NB4 (cell line): Measurements from ENCODE around the gene ERFL.

ENCODE experiments used
- DNase-seq: peaks from one replicate; pipeline ENCODE4 v3.0.0; 2010; ENCODE audit warnings: low read depth
- H3K4me3 ChIP-seq: one replicate; pipeline ENCODE4 v1.5.1; 2011; ENCODE audit warnings: mild to moderate bottlenecking, low read depth, low read length, moderate library complexity
- CTCF ChIP-seq: IDR thresholded peaks from one replicate; pipeline ENCODE4 v1.5.1; 2012; ENCODE audit warnings: low read depth, low read length
- MAX ChIP-seq: IDR thresholded peaks from 2 replicates; pipeline ENCODE4 v1.6.1; 2011; ENCODE audit warnings: low read depth, low read length
- MYC ChIP-seq: IDR thresholded peaks from 2 replicates; pipeline ENCODE4 v1.6.1; 2011; ENCODE audit warnings: low read depth, low read length
- POLR2A ChIP-seq: IDR thresholded peaks from 2 replicates; pipeline ENCODE4 v1.6.1; 2011; ENCODE audit warnings: mild to moderate bottlenecking; ENCODE audit not compliant: insufficient read length; ENCODE audit errors: extremely low read depth

The ERFL gene

GRCh38 chr19:41906916-41907680 is 21.2 kb downstream of the ERFL start:
- no peak for DNase-seq
- no peak overlapping the region for H3K4me3 ChIP-seq
- TF ChIP-seq MAX, result no peak
- TF ChIP-seq CTCF, result no peak
- TF ChIP-seq POLR2A, result no peak
- no peak for TF ChIP-seq MYC

- H3K4me3 ChIP-seq, result no peak overlapping the region
- no peak for DNase-seq
- no peak for TF ChIP-seq MAX
- no peak for TF ChIP-seq MYC
- no peak for TF ChIP-seq CTCF
- TF ChIP-seq POLR2A, result no peak
These were observed 22.0 kb downstream of the ERFL start for GRCh38 chr19:41906271-41906670.

GRCh38 chr19:41905273-41906002 is 22.8 kb downstream of the ERFL start:
- TF ChIP-seq MYC (no peak), POLR2A (no peak), CTCF (no peak), MAX (no peak)
- no peak overlapping the region for H3K4me3 ChIP-seq
- DNase-seq, result no peak

GRCh38 chr19:41904118-41904870 is 24.0 kb downstream of the ERFL start:
- no peak for DNase-seq
- no peak overlapping the region for H3K4me3 ChIP-seq
- TF ChIP-seq MAX, result no peak
- TF ChIP-seq MYC, result no peak
- TF ChIP-seq POLR2A, result no peak
- TF ChIP-seq CTCF, result no peak

- H3K4me3 ChIP-seq, result no peak overlapping the region
- TF ChIP-seq MYC (no peak), MAX (no peak)
- no peak for DNase-seq
These were observed 24.9 kb downstream of the ERFL start for GRCh38 chr19:41903193-41903953.
